UCSD-AML1 (cell line): ENCODE measurements around the gene NMNAT3.

Experiments
- DNase-seq: peaks from one replicate; lab custom pipeline; 2025; ENCODE audit not compliant: unreplicated experiment; lab: John Stamatoyannopoulos, UW

The NMNAT3 gene

DNA sequence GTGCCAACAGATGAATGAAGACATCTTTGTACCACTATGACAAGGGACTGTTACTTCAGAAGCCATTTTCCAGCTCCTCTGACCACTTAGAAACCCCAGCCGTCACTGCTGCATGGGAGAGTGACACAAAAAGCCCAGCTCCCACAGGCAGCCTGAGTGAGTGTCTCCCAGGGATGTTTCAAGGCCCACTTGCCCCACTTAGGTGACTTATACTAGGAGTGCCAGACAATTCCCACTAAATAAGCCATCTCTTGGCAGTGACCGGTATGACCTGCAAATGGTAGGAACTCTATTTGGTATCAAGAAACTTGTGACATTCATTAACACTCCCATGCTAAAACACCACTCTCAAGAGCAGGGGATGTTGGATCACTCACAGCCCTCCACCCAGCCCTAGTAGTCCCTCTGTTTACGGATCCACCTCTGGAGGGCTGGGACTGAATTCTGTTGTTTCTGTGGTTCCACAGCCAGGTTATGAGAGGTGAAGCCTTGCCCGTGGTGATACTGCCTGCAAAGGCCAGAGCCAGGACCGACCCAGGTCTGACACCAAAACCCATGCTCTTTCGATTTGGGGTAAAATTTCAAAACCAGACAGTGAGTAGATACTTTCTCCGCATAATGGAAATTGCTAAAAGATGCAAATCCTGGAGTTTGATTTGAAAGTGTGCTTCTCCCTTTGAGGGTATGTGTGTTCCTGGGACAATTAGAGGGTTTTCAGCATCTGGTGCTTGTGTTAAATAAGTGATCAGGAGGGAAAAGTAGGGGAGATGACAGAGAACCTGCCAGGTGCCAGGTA, 152.7 kb downstream of the NMNAT3 start:
- DNase-seq, result no peak

DNA sequence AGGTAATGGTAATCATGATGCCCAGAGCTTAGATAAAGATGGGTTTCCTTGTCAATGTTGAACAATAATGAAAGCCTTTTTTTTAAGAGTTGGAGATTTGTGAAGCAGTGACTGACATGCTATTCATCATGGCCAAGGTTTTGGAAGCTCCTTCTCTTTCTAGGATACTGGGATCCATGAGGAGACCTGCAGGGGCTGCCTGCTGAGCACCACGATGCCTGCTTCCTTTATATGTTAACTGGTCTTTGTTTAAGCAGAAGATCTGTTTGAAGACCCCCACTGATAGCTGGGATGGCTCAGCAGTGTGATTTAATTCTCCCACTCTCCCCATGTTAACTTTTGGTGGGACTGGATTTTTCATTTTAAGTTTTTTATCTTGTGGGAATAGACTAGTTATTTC, 154.1 kb downstream of the NMNAT3 start:
- no peak for DNase-seq

DNA sequence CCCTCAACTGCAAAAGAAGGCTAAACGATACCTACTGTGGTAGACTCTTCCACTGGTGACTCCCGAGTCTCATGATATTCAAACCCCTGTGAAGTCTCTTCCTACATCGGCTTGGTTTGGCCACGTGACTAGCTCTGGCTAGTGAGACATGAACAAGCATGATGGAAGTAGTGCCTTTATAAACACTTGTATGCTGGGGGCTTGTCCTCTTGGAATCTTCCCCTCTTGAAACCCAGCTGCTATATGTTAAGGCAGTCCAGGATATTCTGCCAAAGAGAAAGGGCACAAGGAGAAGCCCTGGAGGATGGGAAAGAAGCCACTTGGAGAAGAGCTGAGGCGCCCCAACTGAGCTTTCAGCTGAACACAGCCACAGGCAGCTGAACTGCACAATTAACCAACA, 154.6 kb downstream of the NMNAT3 start:
- no peak for DNase-seq

DNA sequence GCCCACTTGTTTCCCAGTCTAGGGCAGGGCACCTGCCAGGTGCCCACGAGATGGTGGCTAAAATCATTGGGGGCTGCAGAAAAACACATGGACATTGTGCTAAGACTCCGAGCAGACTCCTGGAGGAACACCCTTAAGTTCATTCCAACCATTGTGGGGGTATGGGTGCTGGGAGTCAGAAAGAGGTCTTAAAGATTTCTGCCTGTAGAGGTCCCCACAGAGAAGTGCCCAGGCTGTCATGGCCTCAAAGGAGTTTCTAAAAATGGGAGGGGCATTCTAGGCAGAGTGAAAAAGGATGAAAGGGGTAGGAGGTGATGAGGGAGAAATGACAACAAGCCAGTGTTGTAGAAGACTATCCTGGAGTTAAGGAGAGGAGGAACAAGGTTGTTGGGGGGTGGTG, 155.4 kb downstream of the NMNAT3 start:
- no peak for DNase-seq

DNA sequence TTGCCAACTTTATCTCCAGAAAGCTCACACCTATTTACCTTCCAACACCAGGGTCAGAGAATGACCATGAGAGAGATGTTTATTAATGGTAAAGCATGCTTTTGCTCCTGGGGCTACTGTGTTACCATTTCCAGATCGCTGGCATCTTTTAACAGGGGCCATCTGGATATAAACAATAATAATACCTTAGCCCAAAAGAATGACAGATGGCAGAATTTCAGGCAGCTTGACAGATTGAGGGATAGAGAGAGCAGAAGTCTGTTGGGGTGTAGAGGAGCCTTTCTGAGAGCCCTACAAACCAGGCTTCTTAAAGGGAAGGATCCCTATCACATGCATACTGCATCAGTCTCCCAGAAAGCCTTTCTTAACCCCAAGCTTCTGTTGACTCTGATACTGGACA, 156.0 kb downstream of the NMNAT3 start:
- DNase-seq, result no peak

DNA sequence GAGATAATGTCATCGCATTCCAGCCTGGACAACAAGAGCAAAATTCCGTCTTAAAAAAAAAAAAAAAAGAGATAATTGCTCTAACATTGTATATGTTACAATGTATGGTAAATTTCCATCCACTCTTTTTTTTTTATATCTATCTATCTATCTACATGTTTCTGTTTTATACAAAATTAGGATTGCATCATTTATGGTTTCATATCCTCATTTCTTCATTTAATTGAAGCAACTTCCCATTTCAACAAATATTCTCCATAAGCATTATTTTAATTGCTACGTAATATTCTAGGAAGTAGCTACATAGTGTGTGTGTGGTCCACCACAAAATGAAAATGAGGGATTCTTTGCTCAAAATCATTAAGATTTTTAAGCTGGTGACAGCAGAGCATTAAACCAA, 156.6 kb downstream of the NMNAT3 start:
- no peak for DNase-seq

DNA sequence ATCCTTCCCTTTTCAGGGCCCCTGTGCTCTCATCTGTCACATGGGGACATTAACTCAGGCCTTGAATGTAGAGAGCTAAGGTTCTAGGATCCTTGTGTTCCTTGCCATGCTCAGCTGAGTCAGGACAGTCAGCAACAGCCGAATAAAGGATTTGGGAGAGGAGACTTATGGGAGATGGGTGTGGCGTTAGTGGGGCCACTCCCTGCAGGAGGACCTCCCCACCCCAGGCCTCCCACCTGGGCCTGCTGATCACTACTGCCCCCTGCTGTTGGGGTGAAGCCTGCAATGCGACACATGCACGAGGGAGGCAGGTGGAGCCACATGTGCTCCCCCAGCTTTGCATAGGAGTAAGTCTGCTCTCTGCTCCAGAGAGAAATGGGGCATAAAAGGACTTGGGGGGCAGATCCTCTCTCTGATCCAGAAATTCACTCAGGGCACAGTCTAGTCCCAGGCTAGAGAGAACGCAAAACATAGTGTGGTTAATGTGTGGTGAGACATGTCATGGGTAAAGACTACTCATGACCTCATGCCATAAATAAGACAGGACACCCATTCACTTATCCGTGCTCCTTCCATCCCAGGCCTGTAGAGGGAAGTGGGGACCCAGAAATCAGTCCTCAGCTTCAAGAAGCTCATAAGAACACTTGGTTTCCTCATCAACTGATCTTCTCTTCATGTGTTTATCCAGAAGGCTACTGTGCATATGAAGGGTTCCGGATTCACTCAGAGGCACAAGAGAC, 157.6 kb downstream of the NMNAT3 start:
- no peak for DNase-seq

DNA sequence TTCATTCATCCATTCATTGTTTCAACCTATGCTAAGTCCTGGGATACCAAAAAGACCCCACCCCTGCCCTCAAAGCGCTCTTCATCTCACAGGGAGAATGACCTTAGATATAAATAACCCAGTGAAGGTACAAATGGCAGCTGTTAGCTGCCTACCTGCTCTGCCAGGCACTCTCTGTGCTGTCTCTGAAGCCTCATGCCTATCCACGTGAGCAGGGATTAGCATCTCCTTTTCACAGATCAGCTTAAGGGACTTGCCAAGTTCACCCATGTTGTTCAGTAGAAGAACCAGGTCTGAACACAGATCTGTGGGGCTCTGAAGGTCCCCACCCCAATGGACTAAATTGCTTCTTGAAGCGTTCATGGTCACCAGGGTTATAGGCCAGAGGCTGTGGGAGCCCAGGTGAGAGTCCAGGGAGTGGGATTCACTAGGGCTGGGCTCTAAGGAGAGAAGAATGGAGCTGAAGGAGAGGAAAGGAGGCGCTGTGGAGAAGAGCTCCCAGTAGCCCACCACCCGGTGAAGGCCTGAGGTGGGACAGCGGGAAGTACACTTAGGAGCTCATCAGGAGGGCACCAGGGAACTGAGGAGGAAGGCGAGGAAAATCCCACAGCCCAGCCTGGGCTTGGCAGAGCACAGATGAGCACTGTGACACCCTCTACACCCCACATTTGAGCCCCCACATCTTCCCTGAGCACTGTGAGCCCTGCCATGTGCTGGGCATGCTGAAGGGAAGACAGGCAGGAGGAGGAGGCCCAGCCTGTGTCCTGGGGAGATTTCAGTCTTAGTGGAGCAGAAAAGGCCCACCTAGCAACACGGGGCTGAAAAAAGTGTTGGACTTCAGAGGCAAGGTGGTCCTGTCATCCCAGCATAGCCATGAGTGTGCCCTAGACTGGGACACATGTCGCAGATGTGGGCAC, 158.6 kb downstream of the NMNAT3 start:
- DNase-seq, result no peak

DNA sequence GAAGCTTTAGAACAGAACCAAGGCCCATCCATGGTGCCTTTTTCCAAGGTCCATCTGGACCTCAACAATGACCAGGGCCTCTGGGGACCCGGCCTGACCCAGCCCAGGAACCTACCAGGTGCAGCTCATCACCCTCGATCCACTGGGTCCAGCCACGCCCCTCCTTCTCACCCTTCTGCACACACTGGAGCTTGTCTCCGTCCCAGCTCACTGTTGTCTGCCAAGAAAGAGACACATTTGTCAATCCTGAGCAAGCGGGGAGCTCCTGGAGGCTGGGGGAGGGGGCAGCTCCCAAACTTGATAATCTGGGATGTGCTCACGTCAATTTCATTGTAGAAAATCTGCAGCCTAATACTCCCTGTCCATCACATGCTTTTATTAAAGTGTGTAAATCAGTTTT, 159.5 kb downstream of the NMNAT3 start:
- no peak for DNase-seq

DNA sequence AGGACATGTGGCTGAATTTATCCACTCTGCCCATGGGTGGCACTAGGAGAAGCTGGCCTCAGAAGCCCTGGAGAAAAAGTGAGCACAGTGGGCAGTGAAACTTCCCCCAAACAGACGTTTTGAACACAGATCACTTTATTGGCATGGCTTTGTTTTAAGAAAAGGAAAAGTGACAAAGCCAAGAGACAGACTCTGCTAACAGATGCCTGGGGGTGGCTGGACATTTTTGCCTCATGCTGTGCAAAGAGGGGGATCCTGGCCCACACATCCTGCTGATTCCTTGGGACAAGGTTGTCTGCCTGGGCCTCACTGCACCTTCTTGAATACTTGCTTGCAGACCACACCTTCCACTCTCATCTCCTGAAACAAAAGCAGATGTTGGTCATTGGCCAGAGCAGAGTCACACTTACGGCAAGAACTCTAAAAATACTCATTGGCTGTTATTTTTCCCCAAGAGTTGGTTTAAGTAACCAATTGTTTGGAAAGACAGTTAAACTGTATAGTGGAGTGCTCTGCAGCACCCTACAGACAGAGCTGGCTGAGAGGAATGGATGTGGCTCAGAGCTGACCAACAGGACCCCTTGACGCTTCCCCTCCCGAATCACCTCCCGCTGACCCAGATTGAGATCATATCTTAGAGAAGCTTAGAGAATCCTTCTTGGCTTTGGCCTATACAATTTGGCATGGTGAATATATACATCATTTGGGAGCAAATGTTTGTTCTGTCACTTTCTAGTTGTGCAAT, 160.3 kb downstream of the NMNAT3 start:
- no peak for DNase-seq

DNA sequence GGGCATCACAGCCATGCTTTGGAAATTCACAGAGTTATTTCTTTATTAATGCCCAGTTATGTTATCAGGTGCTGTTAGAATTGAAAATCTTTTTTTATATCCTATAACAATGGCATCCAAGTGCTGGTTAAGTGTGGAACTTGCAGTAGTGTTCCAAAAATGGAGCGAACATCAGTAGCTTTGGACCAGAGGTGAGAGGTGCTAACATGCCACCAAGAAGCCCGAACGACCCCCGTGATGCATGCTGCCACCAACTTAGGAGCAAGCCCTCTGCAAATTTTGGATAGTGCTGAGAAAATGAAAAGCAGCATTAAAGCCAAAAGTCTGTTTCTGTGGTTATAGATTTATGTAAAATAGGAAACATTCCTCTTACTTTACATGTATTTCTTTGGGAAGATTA, 163.0 kb downstream of the NMNAT3 start:
- no peak for DNase-seq
